Esophagus muscularis mucosa (tissue), 3 donors: ENCODE measurements around the gene TTF1.

Source experiments
- CTCF ChIP-seq, 3 experiments: fragments of 200-600 bp in 2 of 3; fragments of 450-650 bp in 1 of 3; sonication (generic) in 2 of 3; IDR thresholded peaks; one replicate each; pipeline ENCODE4 v1.5.1; 2017 to 2019; ENCODE audit warnings: antibody characterized with exemption in 3 of 3, mild to moderate bottlenecking in 2 of 3, moderate library complexity in 1 of 3
- POLR2AphosphoS5 ChIP-seq, 2 donors: sonication (generic); formaldehyde crosslinking; IDR thresholded peaks; one replicate each; pipeline ENCODE4 v1.6.1; 2017; ENCODE audit warnings: antibody characterized with exemption in 2 of 2

GRCh38 chr9:132415181-132415580 lies 8.5 kb upstream of the TTF1 start:
- TF ChIP-seq CTCF (IDR thresholded peaks at IDR 0.05) (no peak), POLR2AphosphoS5 (IDR thresholded peaks at IDR 0.05) (no peak)
